SU-DHL-6 (cell line): ENCODE results near the gene GPHN.

Source experiments
- H2AFZ ChIP-seq: fragments of 200-600 bp; sonication (generic); 2 replicates; pipeline ENCODE4 v1.6.1; 2014; ENCODE audit warnings: low read depth, mild to moderate bottlenecking, moderate library complexity, mixed read lengths, antibody characterized with exemption, low read length; ENCODE audit not compliant: severe bottlenecking
- H3F3A ChIP-seq: fragments of 200-600 bp; shearing (Covaris generic); 2 replicates; pipeline ENCODE4 v1.6.0; 2016; ENCODE audit warnings: antibody characterized with exemption, mild to moderate bottlenecking; ENCODE audit not compliant: insufficient read depth
- H3K27ac ChIP-seq: fragments of 200-600 bp; sonication (generic); 2 replicates; pipeline ENCODE4 v1.5.1; 2016; ENCODE audit warnings: low read depth, mild to moderate bottlenecking, low read length, moderate library complexity, mixed read lengths
- H3K27me3 ChIP-seq: fragments of 200-600 bp; sonication (generic), shearing (Covaris generic); 2 replicates; pipeline ENCODE4 v1.6.0; 2014; ENCODE audit warnings: mild to moderate bottlenecking, low read length
- H3K36me3 ChIP-seq: fragments of 200-600 bp; sonication (generic); 2 replicates; pipeline ENCODE4 v1.6.1; 2014; ENCODE audit warnings: mild to moderate bottlenecking, low read length, mixed read lengths
- H3K4me2 ChIP-seq: fragments of 300-600, 200-600 bp; shearing (Covaris generic), sonication (generic); 2 replicates; pipeline ENCODE4 v1.6.0; 2014; ENCODE audit warnings: low read length, low read depth, mild to moderate bottlenecking; ENCODE audit not compliant: poor library complexity, severe bottlenecking
- H3K4me3 ChIP-seq: fragments of 200-600 bp; sonication (generic); 2 replicates; pipeline ENCODE4 v1.5.1; 2014; ENCODE audit warnings: antibody characterized with exemption, low read length, mild to moderate bottlenecking, mixed read lengths; ENCODE audit not compliant: insufficient read depth, poor library complexity, severe bottlenecking
- H3K79me2 ChIP-seq: fragments of 200-600 bp; sonication (generic); 2 replicates; pipeline ENCODE4 v1.6.1; 2014; ENCODE audit warnings: mild to moderate bottlenecking, low read length, moderate library complexity; ENCODE audit not compliant: insufficient read depth
- H3K9ac ChIP-seq: fragments of 200-600 bp; sonication (generic); 2 replicates; pipeline ENCODE4 v1.7.0; 2014; ENCODE audit warnings: mild to moderate bottlenecking, low read length
- H3K9me2 ChIP-seq: fragments of 200-600 bp; sonication (generic); replicated peaks from 2 replicates; pipeline ENCODE4 v1.6.1; 2014; ENCODE audit warnings: low read length; ENCODE audit not compliant: insufficient read depth
- H3K9me3 ChIP-seq: fragments of 200-600 bp; sonication (generic); 2 replicates; pipeline ENCODE4 v1.6.1; 2014; ENCODE audit warnings: low read length, mixed read lengths; ENCODE audit not compliant: insufficient read depth
- H4K20me1 ChIP-seq: fragments of 200-600 bp; sonication (generic); 2 replicates; pipeline ENCODE4 v1.6.1; 2014; ENCODE audit warnings: low read depth, mild to moderate bottlenecking, antibody characterized with exemption, low read length, moderate library complexity, mixed read lengths
- CTCF ChIP-seq: fragments of 200-600 bp; sonication (generic); IDR thresholded peaks from one replicate; pipeline ENCODE4 v1.5.1; 2017; ENCODE audit warnings: antibody characterized with exemption, mild to moderate bottlenecking, low read length, moderate library complexity; ENCODE audit not compliant: insufficient read depth, poor library complexity, severe bottlenecking
- EZH2phosphoT487 ChIP-seq: fragments of 200-600 bp; sonication (generic), shearing (Covaris generic); conservative IDR thresholded peaks from 2 replicates; pipeline ENCODE4 v1.6.1; 2018; ENCODE audit warnings: mild to moderate bottlenecking, antibody characterized with exemption, low read length, moderate library complexity, mixed read lengths

The GPHN gene

DNA sequence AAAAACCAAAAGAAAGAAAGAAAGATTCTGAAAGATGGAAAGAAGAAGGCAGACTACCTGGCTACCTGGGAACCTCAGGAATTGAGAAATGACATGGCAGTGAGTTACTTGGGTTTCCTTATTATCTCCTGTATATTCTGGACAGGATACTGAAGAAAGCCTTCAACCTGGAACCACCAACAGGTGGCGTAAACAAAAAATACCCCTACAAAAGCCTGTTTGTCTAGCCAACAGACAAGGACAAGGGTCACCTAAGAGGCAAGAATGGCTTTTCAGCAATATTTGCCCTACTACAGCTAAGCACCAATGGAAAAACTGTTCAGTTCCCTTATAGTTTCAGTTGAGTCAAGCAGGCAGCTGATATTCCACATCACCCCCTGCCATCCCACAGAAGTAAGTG, 274.9 kb downstream of the GPHN start:
- TF ChIP-seq EZH2phosphoT487 (no peak), CTCF (no peak)
- H3K36me3 ChIP-seq, result no peaks in the 10 kb centered on the region
- no peaks in the 10 kb centered on the region for H3K79me2 ChIP-seq
- H3K27ac ChIP-seq, result no peak overlapping the region
- no peaks in the 10 kb centered on the region for H3K27me3 ChIP-seq
- no peak overlapping the region for H3K9ac ChIP-seq
- H2AFZ ChIP-seq, result no peak overlapping the region
- H3K4me2 ChIP-seq, result no peak overlapping the region
- no peaks in the 10 kb centered on the region for H3K9me3 ChIP-seq
- no peaks in the 10 kb centered on the region for H3K9me2 ChIP-seq
- no peaks in the 10 kb centered on the region for H4K20me1 ChIP-seq
- H3K4me3 ChIP-seq, result no peak overlapping the region
- no peaks in the 10 kb centered on the region for H3F3A ChIP-seq

DNA sequence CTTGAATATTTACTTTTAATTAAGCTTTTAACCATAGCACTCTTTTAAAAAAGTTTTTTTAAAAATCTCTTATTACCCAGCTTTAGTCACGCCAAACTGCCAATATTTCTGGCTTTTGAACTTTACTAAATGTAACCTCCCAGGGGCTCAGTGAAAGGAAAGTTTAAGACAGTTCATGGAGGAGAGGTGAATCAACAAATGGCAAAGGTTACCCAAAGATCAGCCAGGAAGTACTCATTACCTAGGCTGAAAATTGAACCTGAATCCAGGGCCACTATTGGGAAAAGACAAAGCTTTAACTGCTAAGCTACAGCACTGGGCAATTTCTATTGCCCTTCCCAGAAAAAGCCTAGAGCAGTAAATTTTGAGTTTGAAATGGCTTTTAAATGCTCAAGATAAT, 282.2 kb downstream of the GPHN start:
- no peak overlapping the region for H3K4me3 ChIP-seq
- no peaks in the 10 kb centered on the region for H4K20me1 ChIP-seq
- TF ChIP-seq EZH2phosphoT487 (no peak), CTCF (no peak)

DNA sequence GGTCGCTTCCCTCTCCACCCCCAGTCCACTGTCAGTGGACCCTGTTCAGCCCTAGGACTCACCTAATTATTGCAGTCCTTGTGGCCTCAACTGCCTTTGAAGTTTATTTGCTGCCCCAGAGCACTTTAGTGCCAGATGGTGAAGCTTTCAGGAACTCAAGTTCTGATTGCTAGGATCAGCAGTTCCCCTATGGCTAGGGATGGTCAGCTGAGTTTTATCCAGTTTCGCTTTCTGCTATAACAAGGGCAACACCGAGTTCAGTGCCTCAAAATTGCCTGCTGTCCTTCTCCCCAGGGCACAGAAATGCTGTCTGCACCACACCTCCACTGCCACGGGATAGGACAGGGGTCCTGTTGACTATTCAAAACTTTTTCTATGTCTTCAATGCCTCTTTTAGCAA, 295.0 kb downstream of the GPHN start:
- Histone ChIP-seq H3K4me2 (no peak overlapping the region), H4K20me1 (no peaks in the 10 kb centered on the region), H3K36me3 (no peaks in the 10 kb centered on the region), H2AFZ (no peak overlapping the region), H3F3A (no peaks in the 10 kb centered on the region), H3K27me3 (no peaks in the 10 kb centered on the region), H3K9me3 (no peaks in the 10 kb centered on the region), H3K79me2 (no peaks in the 10 kb centered on the region), H3K9ac (no peak overlapping the region), H3K27ac (no peak overlapping the region), H3K9me2 (no peaks in the 10 kb centered on the region), H3K4me3 (no peak overlapping the region)
- TF ChIP-seq CTCF, result no peak
- no peak for TF ChIP-seq EZH2phosphoT487

More for the DNA sequence above, 282.2 kb downstream of the GPHN start:
- Histone ChIP-seq H2AFZ (no peak overlapping the region), H3K9ac (no peak overlapping the region), H3K4me2 (no peak overlapping the region), H3K9me2 (no peaks in the 10 kb centered on the region), H3K27me3 (no peaks in the 10 kb centered on the region), H3K36me3 (no peaks in the 10 kb centered on the region), H3K79me2 (no peaks in the 10 kb centered on the region), H3K9me3 (no peaks in the 10 kb centered on the region), H3F3A (no peaks in the 10 kb centered on the region), H3K27ac (no peak overlapping the region)
